GM20000 (cell line): ENCODE measurements around the gene PRRC2A.
"Not testable (repeated sequence)": the region's sequence is repeated elsewhere in the genome, so short reads cannot be mapped to it uniquely, and the experiment has no call there.

Experiments used
- DNase-seq: peaks from one replicate; pipeline ENCODE4 v3.0.0; 2012; ENCODE audit warnings: low spot score
- CTCF ChIP-seq: IDR thresholded peaks from 2 replicates; pipeline ENCODE4 v1.5.1; 2012; ENCODE audit warnings: mild to moderate bottlenecking, control low read depth; ENCODE audit errors: extremely low read depth, missing control alignments

The PRRC2A gene

DNA sequence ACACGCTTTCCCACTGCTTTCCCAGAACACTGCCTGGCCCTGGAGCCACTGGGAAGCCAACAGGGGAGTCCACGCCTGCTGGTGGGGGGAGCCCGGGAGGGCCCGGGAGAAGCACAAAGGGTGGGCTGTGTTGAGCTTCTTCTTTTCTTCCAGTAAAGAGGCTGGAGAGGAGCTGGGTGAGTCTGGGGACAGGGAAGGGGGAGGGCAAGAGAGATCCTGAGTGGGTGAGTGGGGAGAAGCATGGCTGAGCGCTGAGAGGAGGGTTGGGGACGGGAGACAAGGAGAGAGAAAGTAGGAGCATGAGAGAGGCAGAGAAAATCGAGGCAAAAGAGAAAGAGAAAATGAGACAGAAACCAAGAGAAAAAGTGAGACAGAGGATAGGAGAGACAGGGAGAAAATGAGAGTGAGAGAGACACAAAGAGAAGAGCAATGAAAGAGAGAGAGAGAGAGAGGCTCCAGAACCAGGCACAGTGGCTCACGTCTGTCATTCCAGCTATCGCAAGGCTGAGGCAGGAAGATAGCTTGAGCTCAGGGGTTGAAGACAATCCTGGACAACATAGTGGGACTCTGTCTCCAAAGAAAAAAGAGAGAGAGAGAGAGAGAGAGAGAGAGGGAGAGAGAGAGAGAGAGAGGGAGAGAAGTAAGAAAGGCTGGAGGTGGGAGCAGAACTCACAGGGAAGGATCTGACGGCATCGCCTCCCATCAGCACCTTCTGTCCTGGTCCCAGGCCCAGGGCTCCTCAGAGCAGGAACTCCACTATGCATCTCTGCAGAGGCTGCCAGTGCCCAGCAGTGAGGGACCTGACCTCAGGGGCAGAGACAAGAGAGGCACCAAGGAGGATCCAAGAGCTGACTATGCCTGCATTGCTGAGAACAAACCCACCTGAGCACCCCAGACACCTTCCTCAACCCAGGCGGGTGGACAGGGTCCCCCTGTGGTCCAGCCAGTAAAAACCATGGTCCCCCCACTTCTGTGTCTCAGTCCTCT is 32.4 kb upstream of the PRRC2A start:
- TF ChIP-seq CTCF = no peak
- peak; percentile 44 for DNase-seq

GRCh38 chr6:31588871-31589650 is 31.5 kb upstream of the PRRC2A start:
- no peak for TF ChIP-seq CTCF
- DNase-seq = no peak

DNA sequence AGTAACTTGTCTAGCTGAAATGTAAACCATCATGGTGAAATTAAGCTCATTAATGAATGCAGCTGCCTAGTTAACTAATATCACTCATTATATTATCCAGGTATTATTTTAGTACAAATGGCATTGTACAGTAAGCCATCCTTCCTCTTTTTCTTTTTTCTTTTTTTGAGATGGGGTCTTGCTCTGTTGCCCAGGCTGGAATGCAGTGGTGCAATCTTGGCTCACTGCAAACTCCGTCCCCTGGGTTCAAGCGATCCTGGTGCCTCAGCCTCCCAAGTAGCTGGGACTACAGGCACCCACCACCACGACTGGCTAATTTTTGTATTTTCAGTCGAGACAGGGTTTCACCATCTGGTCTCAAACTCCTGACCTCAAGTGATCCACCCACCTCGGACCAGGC is 29.8 kb upstream of the PRRC2A start:
- DNase-seq = not testable (repeated sequence)

GRCh38 chr6:31592396-31592771 is 28.1 kb upstream of the PRRC2A start:
- DNase-seq = no peak
- TF ChIP-seq CTCF = no peak

GRCh38 chr6:31597006-31597405 is 23.5 kb upstream of the PRRC2A start:
- DNase-seq = no peak

DNA sequence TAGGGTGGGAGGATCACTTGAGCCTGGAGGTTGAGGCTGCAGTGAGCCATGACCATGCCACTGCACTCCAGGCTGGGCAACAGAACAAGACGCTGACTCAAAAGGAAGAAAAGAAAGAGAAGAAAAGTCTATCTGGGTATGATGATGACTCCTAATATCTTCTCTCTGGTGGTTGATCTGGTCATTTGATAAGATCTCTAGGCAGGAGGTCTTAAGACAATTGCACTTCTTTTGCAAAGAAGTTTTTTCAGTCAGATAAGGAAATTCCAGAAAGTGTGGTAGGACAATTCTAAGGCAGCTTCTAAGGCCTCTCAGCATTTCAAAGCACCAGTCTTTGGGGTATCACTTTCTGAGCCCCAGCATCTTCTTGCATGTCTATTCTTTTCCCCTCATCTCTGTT is 13.2 kb upstream of the PRRC2A start:
- TF ChIP-seq CTCF = no peak
- no peak for DNase-seq

More at GRCh38 chr6:31597006-31597405, 23.5 kb upstream of the PRRC2A start:
- TF ChIP-seq CTCF = no peak

DNA sequence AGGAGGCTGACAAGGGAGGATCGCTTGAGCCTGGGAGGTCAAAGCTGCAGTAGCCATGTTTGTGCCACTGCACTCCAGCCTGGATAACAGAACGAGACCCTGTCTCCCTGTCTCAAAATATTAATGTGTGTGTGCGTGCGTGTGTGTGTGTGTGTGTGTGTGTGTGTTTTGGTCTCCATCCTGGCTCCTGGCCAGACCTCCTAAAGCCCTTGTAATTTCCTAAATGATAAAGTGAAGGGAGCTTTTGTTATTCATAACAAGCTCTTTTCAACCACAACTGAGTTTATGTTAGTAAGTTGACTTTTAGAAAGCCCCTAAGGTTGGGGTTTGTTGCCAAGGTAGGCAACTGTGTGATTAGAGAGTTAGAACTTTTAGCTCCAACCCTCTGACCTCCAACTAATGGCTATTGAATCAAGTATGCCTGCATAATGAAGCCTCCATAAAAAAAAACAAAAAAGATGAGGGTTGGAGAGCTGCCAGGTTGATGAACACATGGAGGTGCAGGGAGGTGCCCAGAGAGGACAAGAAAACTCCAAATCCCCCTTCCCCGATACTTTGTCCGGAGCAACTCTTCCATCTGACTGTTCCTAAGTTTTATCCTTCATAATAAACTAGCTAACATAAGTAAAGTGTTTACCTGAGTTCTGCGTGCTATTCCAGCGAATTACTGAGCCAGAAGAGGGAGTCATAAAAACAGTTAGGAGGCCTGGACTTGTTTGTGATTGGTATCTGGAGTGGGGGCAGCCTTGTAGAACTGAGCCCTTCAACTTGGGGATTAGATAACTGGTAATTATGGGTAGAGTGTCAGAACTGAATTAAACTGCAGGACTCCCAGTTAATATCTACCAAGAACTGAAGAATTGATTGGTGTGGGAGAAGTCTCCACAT is 10.8 kb upstream of the PRRC2A start:
- TF ChIP-seq CTCF = no peak
- DNase-seq = no peak
